K562 (cell line): Measurements from ENCODE around the gene GABRB1.

Experiments used
- CAMTA2 ChIP-seq: fragments of 250-450 bp; sonication (Bioruptor Pico); conservative IDR thresholded peaks from 2 replicates; pipeline ENCODE4 v1.5.1; 2022
- DPF2 ChIP-seq: fragments of 450-650 bp; IDR thresholded peaks from 2 replicates; pipeline ENCODE4 v1.6.1; 2016
- FOXK1 ChIP-seq: sonication (generic); formaldehyde crosslinking; IDR thresholded peaks from 2 replicates; pipeline ENCODE4 v1.8.0; 2022; ENCODE audit warnings: missing genetic modification reagents, mild to moderate bottlenecking, borderline replicate concordance
- HCFC1 ChIP-seq: IDR thresholded peaks from 2 replicates; pipeline ENCODE4 v1.6.1; 2012; ENCODE audit warnings: low read depth, low read length, improper control_type of control experiment
- HDAC8 ChIP-seq: fragments of 450-650 bp; IDR thresholded peaks from 2 replicates; pipeline ENCODE4 v1.6.1; 2016; ENCODE audit warnings: mild to moderate bottlenecking, missing genetic modification characterization, moderate library complexity, missing compliant biosample characterization
- MAFK ChIP-seq: IDR thresholded peaks from 2 replicates; pipeline ENCODE4 v1.6.1; 2011; ENCODE audit warnings: low read length, improper control_type of control experiment
- MYC ChIP-seq, 2 experiments: fragments of 250-450 bp in 1 of 2; sonication (Bioruptor Pico) in 1 of 2; IDR thresholded peaks; 2 replicates each; pipeline versions ENCODE4 v1.5.1 to v1.6.1; 2012 to 2021; ENCODE audit warnings: low read depth in 2 of 2, borderline replicate concordance in 1 of 2, improper control_type of control experiment in 1 of 2, low read length in 1 of 2, mild to moderate bottlenecking in 1 of 2, moderate library complexity in 1 of 2
- POLR2A ChIP-seq: fragments of 450-650 bp; conservative IDR thresholded peaks from 2 replicates; pipeline ENCODE4 v1.6.1; 2016
- SP1 ChIP-seq: sonication (generic); formaldehyde crosslinking; IDR thresholded peaks from 2 replicates; pipeline ENCODE4 v1.8.1; 2022; ENCODE audit warnings: mild to moderate bottlenecking, missing genetic modification reagents
- SREBF2 ChIP-seq: sonication (generic); formaldehyde crosslinking; IDR thresholded peaks from 2 replicates; pipeline ENCODE4 v1.4.0; 2020; ENCODE audit warnings: mild to moderate bottlenecking, missing genetic modification reagents
- ZBTB7A ChIP-seq: IDR thresholded peaks from 2 replicates; pipeline ENCODE4 v1.6.1; 2011; ENCODE audit warnings: low read depth, mild to moderate bottlenecking, low read length, moderate library complexity, borderline replicate concordance; ENCODE audit not compliant: control insufficient read depth
- TF ChIP-seq, protein P1 (sequence below), 3 experiments: IDR thresholded peaks in 2 of 3; conservative IDR thresholded peaks in 1 of 3; 2 replicates each; pipeline ENCODE4 v1.5.1; 2011 to 2012; ENCODE audit warnings: low read length in 3 of 3, mild to moderate bottlenecking in 3 of 3, control low read depth in 2 of 3, improper control_type of control experiment in 1 of 3, inconsistent platforms in 1 of 3, low read depth in 1 of 3, mixed read lengths in 1 of 3, moderate library complexity in 1 of 3; ENCODE audit not compliant: insufficient read depth in 2 of 3

DNA sequence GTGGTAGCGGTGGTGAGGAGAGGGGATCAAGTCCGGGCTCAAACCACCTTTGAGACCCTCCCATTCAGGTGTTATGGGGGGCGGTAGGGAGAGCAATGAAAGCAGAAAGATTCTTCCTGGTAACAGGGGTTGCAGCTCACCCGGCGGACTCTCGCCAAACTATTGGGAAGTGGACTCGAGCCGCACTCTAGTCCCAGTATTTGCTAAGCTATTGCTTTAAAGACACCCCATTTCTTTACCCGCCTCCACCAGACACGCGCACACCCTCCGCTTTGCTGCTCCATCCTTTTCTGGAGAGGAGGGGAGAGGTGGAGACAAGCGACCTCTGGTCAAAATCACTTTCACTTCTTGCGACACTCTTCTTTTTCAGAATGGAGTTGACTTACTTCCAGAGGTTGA lies 37.4 kb upstream of the GABRB1 start:
- TF ChIP-seq, protein P1, sequence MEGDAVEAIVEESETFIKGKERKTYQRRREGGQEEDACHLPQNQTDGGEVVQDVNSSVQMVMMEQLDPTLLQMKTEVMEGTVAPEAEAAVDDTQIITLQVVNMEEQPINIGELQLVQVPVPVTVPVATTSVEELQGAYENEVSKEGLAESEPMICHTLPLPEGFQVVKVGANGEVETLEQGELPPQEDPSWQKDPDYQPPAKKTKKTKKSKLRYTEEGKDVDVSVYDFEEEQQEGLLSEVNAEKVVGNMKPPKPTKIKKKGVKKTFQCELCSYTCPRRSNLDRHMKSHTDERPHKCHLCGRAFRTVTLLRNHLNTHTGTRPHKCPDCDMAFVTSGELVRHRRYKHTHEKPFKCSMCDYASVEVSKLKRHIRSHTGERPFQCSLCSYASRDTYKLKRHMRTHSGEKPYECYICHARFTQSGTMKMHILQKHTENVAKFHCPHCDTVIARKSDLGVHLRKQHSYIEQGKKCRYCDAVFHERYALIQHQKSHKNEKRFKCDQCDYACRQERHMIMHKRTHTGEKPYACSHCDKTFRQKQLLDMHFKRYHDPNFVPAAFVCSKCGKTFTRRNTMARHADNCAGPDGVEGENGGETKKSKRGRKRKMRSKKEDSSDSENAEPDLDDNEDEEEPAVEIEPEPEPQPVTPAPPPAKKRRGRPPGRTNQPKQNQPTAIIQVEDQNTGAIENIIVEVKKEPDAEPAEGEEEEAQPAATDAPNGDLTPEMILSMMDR (IDR thresholded peaks at IDR 0.05 in 2 of 3, conservative IDR thresholded peaks at IDR 0.05 in 1 of 3; ENCODE audit: insufficient read depth in 2 of 3, low read depth in 1 of 3, low read length in 3 of 3) = no peak
- no peak for TF ChIP-seq MAFK
- no peak for TF ChIP-seq HDAC8
- TF ChIP-seq DPF2 = no peak
- no peak for TF ChIP-seq ZBTB7A
- TF ChIP-seq SREBF2 = no peak
- TF ChIP-seq POLR2A = no peak
- TF ChIP-seq MYC (IDR thresholded peaks at IDR 0.05; ENCODE audit: low read depth, low read length) = no peak
- TF ChIP-seq MYC (CRISPR knock-in tag; IDR thresholded peaks at IDR 0.05; ENCODE audit: borderline replicate concordance, low read depth) = no peak
- TF ChIP-seq SP1 (CRISPR knock-in tag) = no peak
- no peak for TF ChIP-seq FOXK1 (CRISPR knock-in tag)
- no peak for TF ChIP-seq HCFC1
- no peak for TF ChIP-seq CAMTA2
